Ovary (tissue), 9 donors: Measurements from ENCODE around the gene PGAP3. TPM values are rescaled to one million over a fixed set of nuclear protein-coding genes. Genes with fewer than 3 reads are reported as not detected.

ENCODE experiments used
- DNase-seq, 5 donors: peaks; one replicate each; pipeline ENCODE4 v3.0.0-alpha.2; 2019 to 2020
- H3K27ac ChIP-seq, 2 donors: fragments of 200-600 bp; one replicate each; pipeline versions ENCODE4 v1.5.1 to v1.8.0; 2019 to 2022
- H3K27me3 ChIP-seq: fragments of 200-600 bp; one replicate; pipeline ENCODE4 v1.8.0; 2022
- H3K36me3 ChIP-seq: fragments of 200-600 bp; sonication (generic); one replicate; pipeline ENCODE4 v1.5.1; 2019
- H3K4me1 ChIP-seq: one replicate; pipeline ENCODE4 v1.8.1; 2013; ENCODE audit warnings: mild to moderate bottlenecking, moderate library complexity; ENCODE audit not compliant: insufficient read depth
- H3K4me3 ChIP-seq: fragments of 200-600 bp; sonication (generic); one replicate; pipeline ENCODE4 v1.5.1; 2017
- H3K9me3 ChIP-seq, 2 donors: fragments of 200-600 bp in 1 of 2; sonication (generic) in 1 of 2; one replicate each; pipeline versions ENCODE4 v1.5.1 to v1.8.1; 2013 to 2019; ENCODE audit warnings: mild to moderate bottlenecking in 1 of 2, moderate library complexity in 1 of 2
- CTCF ChIP-seq, 3 donors: fragments of 450-650 bp in 2 of 3; fragments of 200-600 bp in 1 of 3; IDR thresholded peaks; one replicate each; pipeline versions ENCODE4 v1.5.1 to v1.8.0; 2016 to 2022; ENCODE audit warnings: antibody characterized with exemption in 3 of 3, mild to moderate bottlenecking in 1 of 3
- EP300 ChIP-seq: sonication (generic); formaldehyde crosslinking; IDR thresholded peaks from one replicate; pipeline ENCODE4 v1.6.1; 2017; ENCODE audit warnings: antibody characterized with exemption
- POLR2A ChIP-seq: fragments of 450-650 bp; IDR thresholded peaks from one replicate; pipeline ENCODE4 v1.6.1; 2017; ENCODE audit warnings: antibody characterized with exemption, mild to moderate bottlenecking, moderate library complexity
- WGBS, 3 donors: extraction: QIAGEN DNeasy Blood & Tissue Kit in 1 of 3; methylation state at CpG; one replicate each; pipeline versions ENCODE4 v1.1.5 to v1.1.7; 2013 to 2017; 5-methylcytosine and 5-hydroxymethylcytosine counted together
- intact Hi-C, 4 donors: fragments of 100-400 bp; cut with DNase I; formaldehyde crosslinking; loops; one replicate each; pipeline versions ENCODE4 v1.11.0 to v1.15.1; 2022 to 2023
- polyA plus RNA-seq, 2 donors: library from polyadenylated mRNA; stranded (reverse); fragments of 200-250 nt in 1 of 2; fragments of 350-450 nt in 1 of 2; fragmentation: Illumina TruSeq in 1 of 2; extraction: RNeasy Lipid Tissue Mini Kit (QIAGEN cat#74804) in 1 of 2; gene quantifications; one replicate each; pipeline ENCODE4 v1.2.3, GENCODE V29; 2013 to 2014
- total RNA-seq, 7 donors: library from RNA; depleted of rRNA in 2 of 7; stranded (reverse); fragments of >200 nt in 2 of 7; fragmentation: NEBNext Ultra II Directional in 3 of 7; extraction: Animal tissue kit (Norgen Biotek cat#: 25700) in 3 of 7; gene quantifications; one replicate each; pipeline versions ENCODE4 v1.1.0 to v1.2.4, GENCODE V29; 2016 to 2023
- donor health status: DM: no; HTN: no; CAD: no; lungs with moderate emphysema.
- donor health status: DM: no; HTN: no; CAD: no.
- donor health status: Bipolar disorder and iron deficiency.
- donor health status: DM: yes; HTN: yes; CAD: no.
- donor health status: DM: no; HTN: no; CAD: no.
- donor health status: DM: yes; HTN: yes; CAD: no.

The PGAP3 gene
- total and polyA plus RNA-seq, 9 donors, result 7.9 to 31.3 (median 19.6) TPM

- no peaks in the 10 kb centered on the region for H3K9me3 ChIP-seq
- DNase-seq, result no peak
- WGBS, 3 donors, result 91 to 95% (median 93%) methylated on average over 5 of the region's 5 CpGs
- TF ChIP-seq EP300 (no peak), POLR2A (no peak), CTCF (IDR thresholded peaks at IDR 0.05) (no peak)
- H3K27ac ChIP-seq, result no peak overlapping the region
- peaks cover 7% of the 10 kb centered on the region for H3K4me1 ChIP-seq
- intact Hi-C loops, result no loop called here
- H3K27me3 ChIP-seq, result no peaks in the 10 kb centered on the region
- no peak overlapping the region for H3K4me3 ChIP-seq
- H3K36me3 ChIP-seq, result no peaks in the 10 kb centered on the region
Measured at GRCh38 chr17:39697961-39698360, 10.1 kb upstream of the PGAP3 start.

DNA sequence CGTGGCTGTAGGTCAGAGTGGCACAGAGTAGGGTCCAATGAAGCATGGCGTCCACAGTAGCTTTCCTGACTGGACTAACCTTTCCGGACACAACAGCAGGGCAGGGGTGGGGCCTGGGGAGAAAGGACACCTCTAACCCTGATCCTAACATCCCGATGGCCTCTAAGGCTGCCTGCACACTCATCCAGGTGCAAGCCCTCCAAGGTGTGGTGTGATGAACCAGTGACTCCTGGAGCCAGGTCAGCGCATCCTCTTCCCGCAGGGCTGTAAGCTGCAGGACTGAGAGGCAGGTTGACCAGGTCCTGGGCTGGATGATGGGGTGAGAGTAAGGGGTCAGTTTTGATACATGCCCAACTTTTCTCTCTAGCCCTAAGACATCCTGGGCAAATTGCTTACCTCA, 8.9 kb upstream of the PGAP3 start:
- TF ChIP-seq CTCF (IDR thresholded peaks at IDR 0.05) (no peak), EP300 (no peak), POLR2A (no peak)
- Histone ChIP-seq H3K4me1 (peaks cover 7% of the 10 kb centered on the region), H3K4me3 (no peak overlapping the region), H3K27me3 (no peaks in the 10 kb centered on the region), H3K36me3 (no peaks in the 10 kb centered on the region), H3K27ac (no peak overlapping the region), H3K9me3 (no peaks in the 10 kb centered on the region)
- WGBS, 3 donors, result 61 to 76% (median 69%) methylated on average over 6 of the region's 6 CpGs
- intact Hi-C loops, result no loop called here
- no peak for DNase-seq

GRCh38 chr17:39695089-39695474, 7.2 kb upstream of the PGAP3 start:
- intact Hi-C loops, result no loop called here
- no peaks in the 10 kb centered on the region for H3K9me3 ChIP-seq
- no peaks in the 10 kb centered on the region for H3K36me3 ChIP-seq
- H3K4me3 ChIP-seq, result no peak overlapping the region
- H3K27me3 ChIP-seq, result no peaks in the 10 kb centered on the region
- DNase-seq, result no peak
- no peak overlapping the region for H3K27ac ChIP-seq
- peaks cover 1% of the 10 kb centered on the region for H3K4me1 ChIP-seq
- WGBS, 3 donors, result 88 to 92% (median 91%) methylated on average over 2 of the region's 2 CpGs
- TF ChIP-seq EP300, result no peak
- TF ChIP-seq POLR2A, result no peak

- WGBS, 3 donors, result 86 to 89% (median 88%) methylated on average over 5 of the region's 5 CpGs
- H3K4me3 ChIP-seq, result no peak overlapping the region
Measured at GRCh38 chr17:39694593-39694992, 6.7 kb upstream of the PGAP3 start.

GRCh38 chr17:39688945-39689344, 1.1 kb upstream of the PGAP3 start:
- Histone ChIP-seq H3K27ac (no peak overlapping the region), H3K27me3 (no peaks in the 10 kb centered on the region), H3K4me1 (peaks cover 6% of the 10 kb centered on the region), H3K36me3 (no peaks in the 10 kb centered on the region), H3K4me3 (no peak overlapping the region), H3K9me3 (no peaks in the 10 kb centered on the region)
- no peak for DNase-seq
- whole genome bisulfite sequencing, 3 donors, result 22 to 44% (median 27%) methylated on average over 3 of the region's 3 CpGs
- TF ChIP-seq CTCF (IDR thresholded peaks at IDR 0.05), result no peak
- no peak for TF ChIP-seq EP300
- no peak for TF ChIP-seq POLR2A
- intact Hi-C loops, result no loop called here

More at GRCh38 chr17:39694593-39694992, 6.7 kb upstream of the PGAP3 start:
- DNase-seq, result no peak
- intact Hi-C loops, result no loop called here
- Histone ChIP-seq H3K4me1 (peaks cover 1% of the 10 kb centered on the region), H3K9me3 (no peaks in the 10 kb centered on the region), H3K36me3 (no peaks in the 10 kb centered on the region), H3K27ac (no peak overlapping the region), H3K27me3 (no peaks in the 10 kb centered on the region)
- TF ChIP-seq EP300 (no peak), POLR2A (no peak)

- no peak for TF ChIP-seq CTCF (IDR thresholded peaks at IDR 0.05)
- TF ChIP-seq POLR2A, result no peak
- TF ChIP-seq EP300, result no peak
- Histone ChIP-seq H3K4me3 (peak overlapping the region; percentile 59), H3K9me3 (no peaks in the 10 kb centered on the region), H3K4me1 (peaks cover 6% of the 10 kb centered on the region), H3K27me3 (no peaks in the 10 kb centered on the region), H3K27ac (peak overlapping the region in 1 of 2 donors; percentile 88), H3K36me3 (no peaks in the 10 kb centered on the region)
- intact Hi-C loops, result no loop called here
- 9 to 10% (median 10%) methylated on average over 6 of the region's 6 CpGs for WGBS, 3 donors
- DNase-seq, result no peak
Measured at GRCh38 chr17:39688475-39688835, 598 bp upstream of the PGAP3 start.
